ENCODE results near the gene ARHGAP31.

Gene ARHGAP31

DNA sequence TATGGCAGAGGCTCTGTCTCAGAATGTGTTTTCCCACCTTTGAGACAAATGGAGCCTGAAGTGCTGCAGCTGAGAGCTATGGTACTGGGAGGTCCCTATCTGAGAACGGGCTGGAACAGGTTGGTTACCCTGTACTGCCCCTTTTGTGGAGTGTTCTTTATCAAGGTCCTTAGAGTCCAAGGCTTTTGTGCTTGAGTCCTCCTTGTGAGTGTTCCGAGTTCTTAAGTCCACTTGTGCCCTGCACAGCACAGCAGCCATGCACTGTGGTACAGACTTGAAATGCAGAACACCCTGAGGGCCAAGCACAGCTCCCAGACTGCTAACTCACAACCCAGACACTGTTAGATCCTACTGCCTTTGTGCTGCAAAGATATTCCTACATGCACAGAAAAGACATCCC, 67.8 kb downstream of the ARHGAP31 start:
- TF ChIP-seq GABPA (IDR thresholded peaks at IDR 0.05; ENCODE audit: low read depth) (no peak), REST (IDR thresholded peaks at IDR 0.05; ENCODE audit: insufficient replicate concordance, low read depth) (no peak), POLR2AphosphoS5 (IDR thresholded peaks at IDR 0.05; ENCODE audit: low read depth) (no peak), SPI1 (IDR thresholded peaks at IDR 0.05; ENCODE audit: borderline replicate concordance, low read depth) (no peak)
- TF ChIP-seq, protein P1, sequence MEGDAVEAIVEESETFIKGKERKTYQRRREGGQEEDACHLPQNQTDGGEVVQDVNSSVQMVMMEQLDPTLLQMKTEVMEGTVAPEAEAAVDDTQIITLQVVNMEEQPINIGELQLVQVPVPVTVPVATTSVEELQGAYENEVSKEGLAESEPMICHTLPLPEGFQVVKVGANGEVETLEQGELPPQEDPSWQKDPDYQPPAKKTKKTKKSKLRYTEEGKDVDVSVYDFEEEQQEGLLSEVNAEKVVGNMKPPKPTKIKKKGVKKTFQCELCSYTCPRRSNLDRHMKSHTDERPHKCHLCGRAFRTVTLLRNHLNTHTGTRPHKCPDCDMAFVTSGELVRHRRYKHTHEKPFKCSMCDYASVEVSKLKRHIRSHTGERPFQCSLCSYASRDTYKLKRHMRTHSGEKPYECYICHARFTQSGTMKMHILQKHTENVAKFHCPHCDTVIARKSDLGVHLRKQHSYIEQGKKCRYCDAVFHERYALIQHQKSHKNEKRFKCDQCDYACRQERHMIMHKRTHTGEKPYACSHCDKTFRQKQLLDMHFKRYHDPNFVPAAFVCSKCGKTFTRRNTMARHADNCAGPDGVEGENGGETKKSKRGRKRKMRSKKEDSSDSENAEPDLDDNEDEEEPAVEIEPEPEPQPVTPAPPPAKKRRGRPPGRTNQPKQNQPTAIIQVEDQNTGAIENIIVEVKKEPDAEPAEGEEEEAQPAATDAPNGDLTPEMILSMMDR (IDR thresholded peaks at IDR 0.05; ENCODE audit: insufficient read depth, low read length), result no peak
- Histone ChIP-seq H3K27ac (replicated peaks) (no peak overlapping the region), H3K27me3 (ENCODE audit: insufficient read depth, poor library complexity, severe bottlenecking) (peaks cover 2% of the 10 kb centered on the region), H3K4me3 (replicated peaks; ENCODE audit: insufficient read depth, low read length) (no peak overlapping the region)
- no peak for DNase-seq (ENCODE audit: low read depth in 1 of 2, low spot score in 1 of 2)

- no peak for DNase-seq (ENCODE audit: low read depth in 1 of 2, low spot score in 1 of 2)
- Histone ChIP-seq H3K27ac (replicated peaks) (no peak overlapping the region), H3K4me3 (replicated peaks; ENCODE audit: insufficient read depth, low read length) (no peak overlapping the region), H3K27me3 (ENCODE audit: insufficient read depth, poor library complexity, severe bottlenecking) (peaks cover 2% of the 10 kb centered on the region)
- TF ChIP-seq GABPA (IDR thresholded peaks at IDR 0.05; ENCODE audit: low read depth), result no peak
- TF ChIP-seq SPI1 (IDR thresholded peaks at IDR 0.05; ENCODE audit: borderline replicate concordance, low read depth), result no peak
- no peak for TF ChIP-seq REST (IDR thresholded peaks at IDR 0.05; ENCODE audit: insufficient replicate concordance, low read depth)
- TF ChIP-seq POLR2AphosphoS5 (IDR thresholded peaks at IDR 0.05; ENCODE audit: low read depth), result no peak
- TF ChIP-seq, protein P1 (IDR thresholded peaks at IDR 0.05; ENCODE audit: insufficient read depth, low read length), result no peak
Observed at GRCh38 chr3:119362940-119363725, 69.0 kb downstream of the ARHGAP31 start.

- Histone ChIP-seq H3K27me3 (ENCODE audit: insufficient read depth, poor library complexity, severe bottlenecking) (no peaks in the 10 kb centered on the region), H3K4me3 (replicated peaks; ENCODE audit: insufficient read depth, low read length) (no peak overlapping the region), H3K27ac (replicated peaks) (no peak overlapping the region)
- DNase-seq (ENCODE audit: low read depth in 1 of 2, low spot score in 1 of 2), result no peak
- TF ChIP-seq, protein P1 (IDR thresholded peaks at IDR 0.05; ENCODE audit: insufficient read depth, low read length), result no peak
- no peak for TF ChIP-seq GABPA (IDR thresholded peaks at IDR 0.05; ENCODE audit: low read depth)
Observed at GRCh38 chr3:119364401-119364800, 70.2 kb downstream of the ARHGAP31 start.

DNA sequence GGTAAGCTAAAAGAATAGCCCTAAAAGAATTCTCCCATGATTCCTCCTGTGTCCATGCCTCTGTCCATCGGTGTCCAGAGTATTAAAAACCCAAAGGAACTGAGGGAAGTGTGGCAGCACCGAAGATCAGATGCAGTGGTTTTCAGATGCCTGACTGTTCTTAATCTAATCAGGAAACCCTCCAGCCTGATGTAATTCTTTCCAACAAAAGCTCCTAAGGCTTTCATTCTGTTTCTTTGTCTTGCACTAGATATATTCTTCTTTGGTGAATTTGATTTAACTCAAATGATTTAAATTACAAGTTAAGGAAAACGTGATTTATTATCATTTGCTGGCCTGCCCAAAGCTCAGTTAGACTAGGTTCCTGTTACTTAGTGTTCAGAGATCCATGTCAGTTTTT, 71.2 kb downstream of the ARHGAP31 start:
- H3K27ac ChIP-seq (replicated peaks), result no peak overlapping the region
- TF ChIP-seq SPI1 (IDR thresholded peaks at IDR 0.05; ENCODE audit: borderline replicate concordance, low read depth), result no peak
- TF ChIP-seq POLR2AphosphoS5 (IDR thresholded peaks at IDR 0.05; ENCODE audit: low read depth), result no peak
- TF ChIP-seq, protein P1 (IDR thresholded peaks at IDR 0.05; ENCODE audit: insufficient read depth, low read length), result no peak
- no peak for TF ChIP-seq GABPA (IDR thresholded peaks at IDR 0.05; ENCODE audit: low read depth)
- TF ChIP-seq REST (IDR thresholded peaks at IDR 0.05; ENCODE audit: insufficient replicate concordance, low read depth), result no peak
- no peak for DNase-seq (ENCODE audit: low read depth in 1 of 2, low spot score in 1 of 2)
- H3K4me3 ChIP-seq (replicated peaks; ENCODE audit: insufficient read depth, low read length), result no peak overlapping the region
- no peaks in the 10 kb centered on the region for H3K27me3 ChIP-seq (ENCODE audit: insufficient read depth, poor library complexity, severe bottlenecking)
